Measurements from ENCODE around the gene SLC24A5.

DNA sequence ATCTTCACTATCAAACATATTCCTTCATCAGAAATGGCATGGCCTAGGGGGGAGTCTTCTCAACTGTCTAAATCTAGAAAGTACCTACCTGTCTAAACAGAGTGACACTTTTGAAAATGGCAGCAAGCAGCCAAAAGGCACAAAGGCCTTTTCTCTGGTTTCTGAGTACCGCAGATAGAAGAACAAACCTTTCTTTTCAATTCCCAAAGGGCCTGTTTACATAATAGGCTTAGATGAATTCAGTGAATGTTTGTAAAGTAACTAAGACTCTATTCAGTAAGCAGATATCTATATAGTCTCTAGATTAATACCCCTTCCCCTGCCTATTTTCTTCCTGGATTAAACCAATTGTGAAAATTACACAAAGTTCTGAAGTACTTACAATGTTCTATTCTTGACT lies 50.2 kb downstream of the SLC24A5 start:
- TF ChIP-seq EP300 (IDR thresholded peaks at IDR 0.05) = no peak
- TF ChIP-seq, protein P1, sequence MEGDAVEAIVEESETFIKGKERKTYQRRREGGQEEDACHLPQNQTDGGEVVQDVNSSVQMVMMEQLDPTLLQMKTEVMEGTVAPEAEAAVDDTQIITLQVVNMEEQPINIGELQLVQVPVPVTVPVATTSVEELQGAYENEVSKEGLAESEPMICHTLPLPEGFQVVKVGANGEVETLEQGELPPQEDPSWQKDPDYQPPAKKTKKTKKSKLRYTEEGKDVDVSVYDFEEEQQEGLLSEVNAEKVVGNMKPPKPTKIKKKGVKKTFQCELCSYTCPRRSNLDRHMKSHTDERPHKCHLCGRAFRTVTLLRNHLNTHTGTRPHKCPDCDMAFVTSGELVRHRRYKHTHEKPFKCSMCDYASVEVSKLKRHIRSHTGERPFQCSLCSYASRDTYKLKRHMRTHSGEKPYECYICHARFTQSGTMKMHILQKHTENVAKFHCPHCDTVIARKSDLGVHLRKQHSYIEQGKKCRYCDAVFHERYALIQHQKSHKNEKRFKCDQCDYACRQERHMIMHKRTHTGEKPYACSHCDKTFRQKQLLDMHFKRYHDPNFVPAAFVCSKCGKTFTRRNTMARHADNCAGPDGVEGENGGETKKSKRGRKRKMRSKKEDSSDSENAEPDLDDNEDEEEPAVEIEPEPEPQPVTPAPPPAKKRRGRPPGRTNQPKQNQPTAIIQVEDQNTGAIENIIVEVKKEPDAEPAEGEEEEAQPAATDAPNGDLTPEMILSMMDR (IDR thresholded peaks at IDR 0.05) = no peak
